ENCODE results near the gene ERCC6.

DNA sequence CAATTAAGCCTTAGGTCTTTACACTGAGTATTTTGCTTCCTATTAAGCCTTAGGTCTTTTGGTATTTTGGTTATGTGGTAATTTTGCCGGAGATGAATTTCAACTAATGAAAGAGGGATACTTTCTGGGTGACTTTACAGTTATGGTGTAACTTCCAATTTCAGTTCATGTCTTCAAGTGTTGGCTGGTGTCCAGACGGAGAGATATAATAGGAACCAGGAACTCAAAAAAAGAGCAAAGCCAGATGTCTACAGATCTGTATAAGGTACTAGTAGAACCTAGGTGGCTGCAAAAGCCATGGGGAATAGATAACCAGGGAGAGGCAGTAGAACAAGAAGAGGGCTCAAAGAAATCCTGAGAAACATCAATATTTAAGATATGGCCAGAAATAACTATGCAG, 12.3 kb downstream of the ERCC6 start:
- TF ChIP-seq CTCF (IDR thresholded peaks at IDR 0.05) (no peak), POLR2A (IDR thresholded peaks at IDR 0.05) (no peak)

Measured in heart left ventricle (tissue), 13 donors.